ENCODE measurements around the gene MYH7.

GRCh38 chr14:23380197-23380914 lies 55.1 kb downstream of the MYH7 start:
- TF ChIP-seq CTCF (IDR thresholded peaks at IDR 0.05) (no peak), POLR2A (IDR thresholded peaks at IDR 0.05) (no peak)
